Stimulated activated effector memory CD8-positive, alpha-beta T cell treated with anti-CD3 and anti-CD28 coated beads, Interleukin-12 subunit alpha, Interleukin-12 subunit beta, amount 100 ng/mL, for 72 hours (primary cell): Measurements from ENCODE around the gene IER5.

Experiments
- ATAC-seq: fragments of 150-1000 bp; cut with Tn5 transposase; 2 replicates; pipeline ENCODE4 v1.10.0; 2021
- DNase-seq, 2 donors: peaks; one replicate each; pipeline ENCODE4 v3.0.0; 2021 to 2022; ENCODE audit warnings: low spot score in 2 of 2
- H3K27ac Mint-ChIP-seq: one replicate; pipeline ENCODE4 v1.8.0; 2022; ENCODE audit warnings: mild to moderate bottlenecking, mixed read lengths
- H3K36me3 Mint-ChIP-seq: one replicate; pipeline ENCODE4 v1.8.0; 2022; ENCODE audit warnings: mild to moderate bottlenecking, mixed read lengths
- H3K4me1 Mint-ChIP-seq: one replicate; pipeline ENCODE4 v1.8.0; 2022; ENCODE audit warnings: mixed read lengths
- H3K4me3 Mint-ChIP-seq: one replicate; pipeline ENCODE4 v1.8.0; 2022; ENCODE audit warnings: mild to moderate bottlenecking, mixed read lengths
- H3K9me3 Mint-ChIP-seq: one replicate; pipeline ENCODE4 v1.8.0; 2022; ENCODE audit warnings: mixed read lengths

IER5 gene

GRCh38 chr1:181062836-181063428, 25.6 kb upstream of the IER5 start:
- Mint-ChIP-seq H3K4me1 (peaks cover 31% of the 10 kb centered on the region), H3K36me3 (no peaks in the 10 kb centered on the region), H3K27ac (peak overlapping the region; percentile 97), H3K4me3 (peak overlapping the region; percentile 77), H3K9me3 (peaks cover 7% of the 10 kb centered on the region)
- DNase-seq (peak in 1 of 2 donors; percentile 32), ATAC-seq (peak; percentile 98)

GRCh38 chr1:181064011-181064623, 24.4 kb upstream of the IER5 start:
- DNase-seq (no peak), ATAC-seq (no peak)
- peaks cover 31% of the 10 kb centered on the region for H3K4me1 Mint-ChIP-seq
- H3K36me3 Mint-ChIP-seq, result no peaks in the 10 kb centered on the region
- H3K4me3 Mint-ChIP-seq, result no peak overlapping the region
- H3K9me3 Mint-ChIP-seq, result peaks cover 4% of the 10 kb centered on the region
- no peak overlapping the region for H3K27ac Mint-ChIP-seq

GRCh38 chr1:181064702-181065101, 23.8 kb upstream of the IER5 start:
- Mint-ChIP-seq H3K4me3 (no peak overlapping the region), H3K4me1 (peaks cover 31% of the 10 kb centered on the region), H3K27ac (no peak overlapping the region), H3K9me3 (peaks cover under 1% of the 10 kb centered on the region), H3K36me3 (no peaks in the 10 kb centered on the region)
- no peak for ATAC-seq
- no peak for DNase-seq

- Mint-ChIP-seq H3K4me3 (no peak overlapping the region), H3K9me3 (no peaks in the 10 kb centered on the region), H3K36me3 (no peaks in the 10 kb centered on the region), H3K27ac (no peak overlapping the region), H3K4me1 (peaks cover 13% of the 10 kb centered on the region)
- ATAC-seq (no peak), DNase-seq (no peak)
Observed at GRCh38 chr1:181073638-181074037, 14.9 kb upstream of the IER5 start.

- Mint-ChIP-seq H3K27ac (no peak overlapping the region), H3K4me1 (peaks cover 25% of the 10 kb centered on the region), H3K9me3 (no peaks in the 10 kb centered on the region), H3K4me3 (no peak overlapping the region), H3K36me3 (no peaks in the 10 kb centered on the region)
- ATAC-seq (no peak), DNase-seq (no peak)
Observed at GRCh38 chr1:181075766-181076350, 12.6 kb upstream of the IER5 start.

- Mint-ChIP-seq H3K9me3 (no peaks in the 10 kb centered on the region), H3K36me3 (no peaks in the 10 kb centered on the region), H3K27ac (no peak overlapping the region), H3K4me3 (no peak overlapping the region), H3K4me1 (peaks cover 25% of the 10 kb centered on the region)
- ATAC-seq (no peak), DNase-seq (no peak)
Observed at GRCh38 chr1:181076852-181077251, 11.6 kb upstream of the IER5 start.

- Mint-ChIP-seq H3K4me3 (peak overlapping the region; percentile 18), H3K27ac (peak overlapping the region; percentile 13), H3K36me3 (no peaks in the 10 kb centered on the region), H3K9me3 (no peaks in the 10 kb centered on the region), H3K4me1 (peaks cover 25% of the 10 kb centered on the region)
- DNase-seq (no peak), ATAC-seq (no peak)
Observed at GRCh38 chr1:181077576-181078242, 10.8 kb upstream of the IER5 start.

GRCh38 chr1:181079382-181079781, 9.1 kb upstream of the IER5 start:
- peaks cover 31% of the 10 kb centered on the region for H3K4me1 Mint-ChIP-seq
- H3K4me3 Mint-ChIP-seq, result peak overlapping the region; percentile 28
- H3K9me3 Mint-ChIP-seq, result no peaks in the 10 kb centered on the region
- peak overlapping the region; percentile 51 for H3K27ac Mint-ChIP-seq
- ATAC-seq (peak; percentile 85), DNase-seq (no peak)
- no peaks in the 10 kb centered on the region for H3K36me3 Mint-ChIP-seq

GRCh38 chr1:181079920-181080319, 8.6 kb upstream of the IER5 start:
- Mint-ChIP-seq H3K36me3 (no peaks in the 10 kb centered on the region), H3K4me3 (peak overlapping the region; percentile 28), H3K9me3 (no peaks in the 10 kb centered on the region), H3K27ac (peak overlapping the region; percentile 51), H3K4me1 (peaks cover 34% of the 10 kb centered on the region)
- ATAC-seq (no peak), DNase-seq (no peak)

GRCh38 chr1:181080556-181080955, 7.9 kb upstream of the IER5 start:
- Mint-ChIP-seq H3K4me3 (no peak overlapping the region), H3K27ac (no peak overlapping the region), H3K9me3 (no peaks in the 10 kb centered on the region), H3K36me3 (no peaks in the 10 kb centered on the region), H3K4me1 (peaks cover 34% of the 10 kb centered on the region)
- no peak for ATAC-seq
- DNase-seq, result no peak

GRCh38 chr1:181081395-181081794, 7.1 kb upstream of the IER5 start:
- ATAC-seq (no peak), DNase-seq (no peak)
- Mint-ChIP-seq H3K4me1 (peaks cover 34% of the 10 kb centered on the region), H3K36me3 (no peaks in the 10 kb centered on the region), H3K9me3 (no peaks in the 10 kb centered on the region), H3K4me3 (no peak overlapping the region), H3K27ac (no peak overlapping the region)

- H3K9me3 Mint-ChIP-seq, result no peaks in the 10 kb centered on the region
- H3K4me1 Mint-ChIP-seq, result peaks cover 31% of the 10 kb centered on the region
- ATAC-seq, result peak; percentile 43
- DNase-seq, result no peak
- no peak overlapping the region for H3K27ac Mint-ChIP-seq
- H3K4me3 Mint-ChIP-seq, result no peak overlapping the region
- peaks cover 13% of the 10 kb centered on the region for H3K36me3 Mint-ChIP-seq
Observed at GRCh38 chr1:181083842-181084605, 4.5 kb upstream of the IER5 start.

GRCh38 chr1:181084606-181084969, 3.9 kb upstream of the IER5 start:
- H3K27ac Mint-ChIP-seq, result no peak overlapping the region
- ATAC-seq (no peak), DNase-seq (no peak)
- H3K36me3 Mint-ChIP-seq, result peaks cover 18% of the 10 kb centered on the region
- peaks cover 26% of the 10 kb centered on the region for H3K4me1 Mint-ChIP-seq
- H3K4me3 Mint-ChIP-seq, result no peak overlapping the region
- no peaks in the 10 kb centered on the region for H3K9me3 Mint-ChIP-seq

- H3K27ac Mint-ChIP-seq, result no peak overlapping the region
- no peak overlapping the region for H3K4me3 Mint-ChIP-seq
- peaks cover 25% of the 10 kb centered on the region for H3K4me1 Mint-ChIP-seq
- no peaks in the 10 kb centered on the region for H3K9me3 Mint-ChIP-seq
- ATAC-seq, result no peak
- H3K36me3 Mint-ChIP-seq, result peaks cover 33% of the 10 kb centered on the region
- DNase-seq, result no peak
Observed at GRCh38 chr1:181086091-181086490, 2.4 kb upstream of the IER5 start.

GRCh38 chr1:181086926-181087325, 1.6 kb upstream of the IER5 start:
- peaks cover 42% of the 10 kb centered on the region for H3K36me3 Mint-ChIP-seq
- H3K9me3 Mint-ChIP-seq, result no peaks in the 10 kb centered on the region
- peaks cover 33% of the 10 kb centered on the region for H3K4me1 Mint-ChIP-seq
- no peak overlapping the region for H3K27ac Mint-ChIP-seq
- ATAC-seq, result no peak
- DNase-seq, result no peak
- H3K4me3 Mint-ChIP-seq, result no peak overlapping the region
